ENCODE results near the gene FEV. TPM values are rescaled to one million over a fixed set of nuclear protein-coding genes. Genes with fewer than 3 reads are reported as not detected.

Gene FEV
- total and polyA plus RNA-seq, 7 experiments from 2014 or later: not detected

DNA sequence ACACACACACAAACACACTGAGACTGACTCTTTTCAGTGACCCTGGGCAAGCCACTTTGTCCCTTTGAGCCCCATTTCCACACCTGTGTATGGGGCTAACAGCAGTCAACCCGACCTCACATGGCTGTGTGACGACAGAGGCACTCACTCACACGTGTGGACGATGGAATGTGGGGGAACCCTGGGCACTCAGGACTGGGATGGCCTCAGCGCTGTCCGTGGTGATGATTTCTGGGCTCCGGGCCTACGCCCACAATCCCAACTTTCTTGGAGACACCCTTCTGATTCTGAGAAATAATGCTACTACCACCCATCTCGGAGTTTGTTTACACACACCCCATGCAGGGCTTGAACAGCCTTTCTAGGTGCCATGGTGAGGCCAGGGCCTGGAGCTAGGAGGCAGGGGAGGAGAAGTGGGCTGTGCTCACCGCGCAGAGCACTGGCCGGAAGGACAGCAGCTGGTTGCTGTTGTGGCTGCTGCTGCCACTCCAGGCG, 6.7 kb upstream of the FEV start:
- H3K27ac ChIP-seq (ENCODE audit: low read depth, low read length): no peak overlapping the region
- Mint-ChIP-seq H3K27ac (no peak overlapping the region), H3K36me3 (no peaks in the 10 kb centered on the region), H3K4me1 (peaks cover 0 to 14% (median 7%) of the 10 kb centered on the region in 7 donors), H3K4me3 (peak overlapping the region in 1 of 10 donors; percentile 47), H3K27me3 (peaks cover 73 to 93% (median 77%) of the 10 kb centered on the region in 5 donors), H3K9me3 (no peaks in the 10 kb centered on the region)
- CTCF ChIA-PET: no interaction called here
- POLR2A ChIA-PET: no interaction called here
- DNase-seq: no peak
- no peaks in the 10 kb centered on the region for H3K36me3 ChIP-seq (ENCODE audit: control insufficient read depth in 2 of 3, insufficient read depth in 3 of 3, low read length in 3 of 3)
- intact Hi-C loops (cut with micrococcal nuclease): no loop called here
- no peaks in the 10 kb centered on the region for H3K9me3 ChIP-seq (ENCODE audit: control insufficient read depth in 2 of 3, low read length in 3 of 3)
- ATAC-seq: no peak
- peaks cover 0 to 7% of the 10 kb centered on the region in 2 donors for H3K4me1 ChIP-seq (ENCODE audit: control insufficient read depth in 2 of 2, insufficient read depth in 2 of 2, low read length in 2 of 2)
- peaks cover 11 to 40% of the 10 kb centered on the region in 2 donors for H3K27me3 ChIP-seq (ENCODE audit: control insufficient read depth in 2 of 2, insufficient read depth in 2 of 2, low read length in 2 of 2)
- no peak overlapping the region for H3K4me3 ChIP-seq (ENCODE audit: low read length)

- peaks cover 0 to 13% (median 8%) of the 10 kb centered on the region in 7 donors for H3K4me1 Mint-ChIP-seq
- no peak for ATAC-seq
- Histone ChIP-seq H3K36me3 (ENCODE audit: control insufficient read depth in 2 of 3, insufficient read depth in 3 of 3, low read length in 3 of 3) (no peaks in the 10 kb centered on the region), H3K27ac (ENCODE audit: low read depth, low read length) (no peak overlapping the region), H3K27me3 (ENCODE audit: control insufficient read depth in 2 of 2, insufficient read depth in 2 of 2, low read length in 2 of 2) (peaks cover 11 to 40% of the 10 kb centered on the region in 2 donors), H3K4me3 (ENCODE audit: low read length) (no peak overlapping the region), H3K9me3 (ENCODE audit: control insufficient read depth in 2 of 3, low read length in 3 of 3) (no peaks in the 10 kb centered on the region), H3K4me1 (ENCODE audit: control insufficient read depth in 2 of 2, insufficient read depth in 2 of 2, low read length in 2 of 2) (peaks cover 0 to 7% of the 10 kb centered on the region in 2 donors)
- no peak overlapping the region for H3K27ac Mint-ChIP-seq
- CTCF ChIA-PET: no interaction called here
- intact Hi-C loops (cut with micrococcal nuclease): no loop called here
- DNase-seq: no peak
- no peaks in the 10 kb centered on the region for H3K36me3 Mint-ChIP-seq
- H3K9me3 Mint-ChIP-seq: no peaks in the 10 kb centered on the region
- POLR2A ChIA-PET: no interaction called here
- peaks cover 76 to 93% (median 84%) of the 10 kb centered on the region in 5 donors for H3K27me3 Mint-ChIP-seq
- no peak overlapping the region for H3K4me3 Mint-ChIP-seq
These were observed 5.6 kb upstream of the FEV start for GRCh38 chr2:218990612-218991011.

DNA sequence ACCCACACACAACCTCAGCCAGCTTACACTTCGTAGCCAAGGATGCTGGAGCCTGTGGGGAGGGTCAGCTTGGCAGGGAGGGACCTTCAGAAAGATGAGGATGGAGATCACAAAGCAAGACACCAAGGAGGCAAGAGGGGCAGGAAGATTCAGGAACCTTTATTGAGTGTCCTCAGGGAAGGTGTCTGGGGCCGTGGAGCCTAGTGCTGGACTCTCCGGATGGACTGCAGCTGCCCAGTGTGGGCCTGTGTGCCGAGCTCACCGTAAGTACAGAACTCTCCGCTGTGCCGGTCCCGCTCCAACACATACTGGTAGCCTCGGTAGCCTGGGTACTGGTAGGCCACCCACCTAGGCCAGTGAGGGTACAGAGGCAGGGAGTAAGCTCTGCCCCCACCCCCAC, 5.1 kb upstream of the FEV start:
- intact Hi-C loops (cut with micrococcal nuclease): no loop called here
- Histone ChIP-seq H3K36me3 (ENCODE audit: control insufficient read depth in 2 of 3, insufficient read depth in 3 of 3, low read length in 3 of 3) (no peaks in the 10 kb centered on the region), H3K27ac (ENCODE audit: low read depth, low read length) (no peak overlapping the region), H3K9me3 (ENCODE audit: control insufficient read depth in 2 of 3, low read length in 3 of 3) (no peaks in the 10 kb centered on the region), H3K4me3 (ENCODE audit: low read length) (no peak overlapping the region), H3K4me1 (ENCODE audit: control insufficient read depth in 2 of 2, insufficient read depth in 2 of 2, low read length in 2 of 2) (peaks cover 0 to 7% of the 10 kb centered on the region in 2 donors), H3K27me3 (ENCODE audit: control insufficient read depth in 2 of 2, insufficient read depth in 2 of 2, low read length in 2 of 2) (peaks cover 11 to 36% of the 10 kb centered on the region in 2 donors)
- no peak overlapping the region for H3K27ac Mint-ChIP-seq
- ATAC-seq (no peak), DNase-seq (no peak)
- ChIA-PET POLR2A (no interaction called here), CTCF (no interaction called here)
- H3K9me3 Mint-ChIP-seq: no peaks in the 10 kb centered on the region
- H3K36me3 Mint-ChIP-seq: no peaks in the 10 kb centered on the region
- peaks cover 0 to 10% (median 4%) of the 10 kb centered on the region in 7 donors for H3K4me1 Mint-ChIP-seq
- H3K4me3 Mint-ChIP-seq: no peak overlapping the region
- H3K27me3 Mint-ChIP-seq: peaks cover 73 to 90% (median 82%) of the 10 kb centered on the region in 5 donors

DNA sequence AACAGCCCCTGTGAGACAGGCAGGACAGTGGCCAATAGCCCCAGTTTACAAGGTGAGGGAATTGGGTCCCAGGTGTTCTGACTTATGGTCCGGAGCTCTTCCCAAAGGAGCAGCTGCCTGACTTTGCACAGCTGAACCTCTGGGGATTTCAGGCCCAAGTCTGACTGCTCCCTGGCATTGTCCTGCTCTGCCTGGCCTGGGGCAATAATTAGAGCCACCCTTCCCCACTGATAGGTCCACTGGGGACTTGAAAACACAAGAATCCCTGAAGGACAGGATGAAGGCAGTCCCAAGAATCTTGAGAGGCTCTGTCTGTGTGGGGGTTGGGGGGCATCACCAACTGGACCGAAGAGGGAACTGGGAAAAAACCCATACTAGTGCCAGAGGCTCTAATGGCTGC, 3.7 kb upstream of the FEV start:
- CTCF ChIA-PET: interaction anchor here (1.4 kb wide), 1 partner anchor 8 kb away, joined by 6 read pairs; no protein-coding TSS in a partner anchor
- no peaks in the 10 kb centered on the region for H3K36me3 Mint-ChIP-seq
- no peak for DNase-seq

GRCh38 chr2:218988164-218988563, 3.2 kb upstream of the FEV start:
- CTCF ChIA-PET: interaction anchor here (1.4 kb wide), 1 partner anchor 8 kb away, joined by 6 read pairs; no protein-coding TSS in a partner anchor
- DNase-seq (no peak), ATAC-seq (no peak)
- Histone ChIP-seq H3K4me3 (ENCODE audit: low read length) (no peak overlapping the region), H3K36me3 (ENCODE audit: control insufficient read depth in 2 of 3, insufficient read depth in 3 of 3, low read length in 3 of 3) (no peaks in the 10 kb centered on the region), H3K27me3 (ENCODE audit: control insufficient read depth in 2 of 2, insufficient read depth in 2 of 2, low read length in 2 of 2) (peaks cover 11 to 40% of the 10 kb centered on the region in 2 donors), H3K27ac (ENCODE audit: low read depth, low read length) (no peak overlapping the region), H3K9me3 (ENCODE audit: control insufficient read depth in 2 of 3, low read length in 3 of 3) (no peaks in the 10 kb centered on the region), H3K4me1 (ENCODE audit: control insufficient read depth in 2 of 2, insufficient read depth in 2 of 2, low read length in 2 of 2) (peaks cover 0 to 5% of the 10 kb centered on the region in 2 donors)
- Mint-ChIP-seq H3K36me3 (no peaks in the 10 kb centered on the region), H3K4me3 (no peak overlapping the region), H3K27ac (no peak overlapping the region), H3K9me3 (no peaks in the 10 kb centered on the region), H3K4me1 (peaks cover 6 to 19% (median 12%) of the 10 kb centered on the region in 7 donors), H3K27me3 (peaks cover 73 to 90% (median 80%) of the 10 kb centered on the region in 5 donors)
- intact Hi-C loops (cut with micrococcal nuclease): no loop called here
- POLR2A ChIA-PET: no interaction called here

More for the DNA sequence above, 3.7 kb upstream of the FEV start:
- H3K27me3 ChIP-seq (ENCODE audit: control insufficient read depth in 2 of 2, insufficient read depth in 2 of 2, low read length in 2 of 2): peaks cover 11 to 36% of the 10 kb centered on the region in 2 donors
- peaks cover under 1 to 5% of the 10 kb centered on the region in 2 donors for H3K4me1 ChIP-seq (ENCODE audit: control insufficient read depth in 2 of 2, insufficient read depth in 2 of 2, low read length in 2 of 2)
- POLR2A ChIA-PET: no interaction called here
- no peak for ATAC-seq
- Mint-ChIP-seq H3K4me3 (no peak overlapping the region), H3K27ac (no peak overlapping the region), H3K4me1 (peaks cover 5 to 14% (median 9%) of the 10 kb centered on the region in 7 donors), H3K27me3 (peaks cover 68 to 87% (median 76%) of the 10 kb centered on the region in 5 donors), H3K9me3 (no peaks in the 10 kb centered on the region)
- intact Hi-C loops (cut with micrococcal nuclease): no loop called here
- H3K4me3 ChIP-seq (ENCODE audit: low read length): no peak overlapping the region
- no peak overlapping the region for H3K27ac ChIP-seq (ENCODE audit: low read depth, low read length)
- no peaks in the 10 kb centered on the region for H3K36me3 ChIP-seq (ENCODE audit: control insufficient read depth in 2 of 3, insufficient read depth in 3 of 3, low read length in 3 of 3)
- no peaks in the 10 kb centered on the region for H3K9me3 ChIP-seq (ENCODE audit: control insufficient read depth in 2 of 3, low read length in 3 of 3)

DNA sequence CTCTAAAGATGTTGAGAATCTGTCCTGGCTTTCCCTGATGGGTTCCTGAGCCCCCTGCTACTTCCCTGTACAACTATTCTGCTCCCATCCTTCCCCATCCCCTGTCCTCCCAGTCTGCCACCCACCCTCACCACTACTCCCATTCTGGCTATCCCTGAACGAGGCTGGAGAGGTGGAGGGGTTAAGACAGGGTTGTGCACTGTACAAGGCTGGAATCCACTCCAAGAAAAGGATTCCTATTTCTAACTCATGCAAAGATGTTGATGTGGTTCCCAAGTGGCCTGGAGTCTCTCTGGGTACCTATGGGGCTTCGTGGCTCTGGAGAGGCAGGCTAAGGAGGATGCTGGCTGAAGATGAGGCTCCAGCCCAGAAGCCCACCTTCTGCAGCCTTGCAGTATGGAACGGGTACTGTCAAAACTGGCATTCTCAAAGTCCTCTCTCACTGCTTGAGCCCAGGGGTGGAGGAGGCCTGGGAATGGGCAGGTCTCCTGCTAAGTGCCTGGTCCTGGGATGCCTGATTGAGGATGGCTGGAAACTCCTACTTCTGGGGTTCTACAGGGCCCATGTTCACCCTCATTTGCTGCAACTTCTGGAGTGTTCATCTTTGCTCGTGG, 1.3 kb upstream of the FEV start:
- CTCF ChIA-PET: no interaction called here
- peak overlapping the region in 3 of 10 donors; percentile 25 to 79 (median 35) for H3K4me3 Mint-ChIP-seq
- Histone ChIP-seq H3K4me1 (ENCODE audit: control insufficient read depth in 2 of 2, insufficient read depth in 2 of 2, low read length in 2 of 2) (peaks cover 5 to 11% of the 10 kb centered on the region in 2 donors), H3K27me3 (ENCODE audit: control insufficient read depth in 2 of 2, insufficient read depth in 2 of 2, low read length in 2 of 2) (peaks cover 13 to 40% of the 10 kb centered on the region in 2 donors), H3K27ac (ENCODE audit: low read depth, low read length) (no peak overlapping the region), H3K9me3 (ENCODE audit: control insufficient read depth in 2 of 3, low read length in 3 of 3) (no peaks in the 10 kb centered on the region), H3K36me3 (ENCODE audit: control insufficient read depth in 2 of 3, insufficient read depth in 3 of 3, low read length in 3 of 3) (no peaks in the 10 kb centered on the region), H3K4me3 (ENCODE audit: low read length) (no peak overlapping the region)
- H3K4me1 Mint-ChIP-seq: peaks cover 7 to 30% (median 14%) of the 10 kb centered on the region in 7 donors
- H3K27me3 Mint-ChIP-seq: peaks cover 71 to 87% (median 74%) of the 10 kb centered on the region in 5 donors
- DNase-seq: no peak
- H3K9me3 Mint-ChIP-seq: no peaks in the 10 kb centered on the region
- intact Hi-C loops (cut with micrococcal nuclease): no loop called here
- H3K36me3 Mint-ChIP-seq: no peaks in the 10 kb centered on the region
- POLR2A ChIA-PET: no interaction called here
- H3K27ac Mint-ChIP-seq: peak overlapping the region in 1 of 9 donors; percentile 58
- no peak for ATAC-seq
